GM12873 (cell line): ENCODE measurements around the gene WDR90.

Experiments used
- CTCF ChIP-seq: IDR thresholded peaks from 2 replicates; pipeline ENCODE4 v1.5.1; 2012; ENCODE audit warnings: low read depth, mild to moderate bottlenecking, moderate library complexity, low read length, control low read depth; ENCODE audit not compliant: insufficient read depth; ENCODE audit errors: missing control alignments

WDR90 gene

GRCh38 chr16:698911-699671 is 49.9 kb downstream of the WDR90 start:
- no peak for TF ChIP-seq CTCF

GRCh38 chr16:700684-701584 is 51.8 kb downstream of the WDR90 start:
- TF ChIP-seq CTCF: no peak

- TF ChIP-seq CTCF: no peak
Observed at GRCh38 chr16:702341-702740, 53.2 kb downstream of the WDR90 start.

GRCh38 chr16:703406-703805 is 54.2 kb downstream of the WDR90 start:
- no peak for TF ChIP-seq CTCF

GRCh38 chr16:704047-704446 is 54.9 kb downstream of the WDR90 start:
- no peak for TF ChIP-seq CTCF

- no peak for TF ChIP-seq CTCF
Observed at GRCh38 chr16:704552-705380, 55.6 kb downstream of the WDR90 start.
